GM19452 (cell line): ENCODE measurements around the gene S100A13.
A peak's percentile ranks its signal among the peaks of the same experiment; 100 is the strongest.

Experiments used
- ATAC-seq: cut with Tn5 transposase; IDR thresholded peaks from one replicate; pipeline ENCODE4 v1.9.1; 2021; ENCODE audit not compliant: unreplicated experiment

S100A13 gene

DNA sequence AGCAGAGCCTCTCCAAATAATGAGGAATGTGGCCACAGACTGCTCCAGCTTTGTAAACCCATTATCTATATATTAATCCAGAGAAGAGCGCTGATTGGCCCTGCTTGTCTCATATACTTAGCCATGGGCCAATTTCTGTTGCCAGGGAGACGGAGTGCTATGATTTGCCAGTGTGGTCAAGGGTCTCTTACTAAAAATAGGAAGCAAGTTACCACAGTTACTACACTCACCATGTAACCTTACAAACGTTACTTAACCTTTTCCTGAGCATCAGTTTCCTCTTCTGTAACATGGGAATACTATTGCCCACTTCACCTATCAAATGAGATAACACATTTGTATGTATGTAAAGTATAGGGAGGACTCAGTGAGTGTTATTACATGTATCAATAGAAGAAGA is 54.0 kb downstream of the S100A13 start:
- ATAC-seq: no peak

DNA sequence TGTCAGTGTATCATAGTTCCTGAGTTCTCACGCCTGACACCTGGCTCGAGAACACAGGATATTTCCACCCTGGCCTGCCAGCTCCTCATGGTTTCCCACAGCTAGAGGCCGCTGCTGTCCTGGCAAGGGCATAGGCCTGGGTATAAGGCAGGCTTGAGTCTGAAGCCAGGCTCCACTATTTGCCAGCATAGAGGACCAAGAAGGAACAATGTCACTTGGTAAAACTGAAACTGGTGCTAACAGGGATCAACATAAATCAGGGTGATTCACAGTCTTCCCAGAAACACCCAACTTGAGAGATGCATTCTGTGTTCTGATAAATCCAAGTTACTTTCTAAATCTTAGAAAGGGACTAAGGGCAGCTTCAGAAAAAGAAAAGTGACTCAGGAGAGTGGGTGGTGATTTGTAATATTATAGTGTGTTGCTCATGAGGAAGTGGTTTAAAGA is 54.7 kb downstream of the S100A13 start:
- peak; percentile 61 for ATAC-seq

GRCh38 chr1:153571706-153572105 is 55.6 kb downstream of the S100A13 start:
- ATAC-seq: no peak

GRCh38 chr1:153570874-153571273 is 56.4 kb downstream of the S100A13 start:
- no peak for ATAC-seq

GRCh38 chr1:153569465-153569864 is 57.8 kb downstream of the S100A13 start:
- ATAC-seq: no peak
